GM10266 (cell line): Measurements from ENCODE around the gene STK24.

Experiments
- DNase-seq: peaks from one replicate; pipeline ENCODE4 v3.0.0; 2012; ENCODE audit errors: extremely low spot score
- TF ChIP-seq, protein P1 (sequence below): IDR thresholded peaks from 2 replicates; pipeline ENCODE4 v1.5.1; 2012; ENCODE audit warnings: mild to moderate bottlenecking, low read depth; ENCODE audit not compliant: control insufficient read depth, insufficient read depth; ENCODE audit errors: missing control alignments

Gene STK24

DNA sequence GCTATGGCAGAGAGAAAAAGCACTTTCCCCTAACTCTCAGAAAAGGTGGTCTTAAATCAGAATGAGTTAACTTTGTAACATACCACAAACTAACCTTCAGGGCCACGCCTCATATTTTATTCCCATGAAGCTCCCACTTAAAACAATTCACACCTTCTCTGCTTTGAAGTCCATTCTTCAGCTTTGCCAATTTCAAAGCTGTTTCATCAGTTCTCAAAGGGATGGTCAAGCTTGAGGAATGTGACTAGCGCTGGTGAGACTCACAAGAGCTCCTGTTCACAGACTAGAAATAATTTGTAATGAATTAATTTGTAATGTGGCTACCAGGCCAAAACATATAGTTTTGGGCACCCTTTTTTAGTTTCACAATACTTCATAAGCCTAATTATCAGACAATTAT lies 68.2 kb downstream of the STK24 start:
- DNase-seq: no peak

DNA sequence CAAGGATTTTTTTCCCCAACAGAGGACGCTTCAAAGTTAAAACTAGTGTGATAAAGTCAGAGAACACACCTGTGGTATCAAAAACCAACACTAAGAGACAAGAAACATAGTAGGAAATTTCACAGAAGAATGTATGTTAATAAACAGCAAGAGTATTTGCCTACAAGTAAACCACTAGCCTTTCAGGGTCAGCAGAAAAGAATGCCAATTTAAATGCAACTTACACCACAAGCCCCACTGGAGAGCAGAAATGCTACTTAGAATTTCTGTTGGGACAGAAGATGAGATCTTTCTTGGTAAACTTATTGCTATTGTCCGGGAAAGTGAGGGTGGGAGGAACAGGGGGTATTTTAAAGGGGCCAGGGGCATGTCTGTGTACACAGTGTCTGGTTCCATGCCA lies 68.6 kb downstream of the STK24 start:
- DNase-seq: no peak
- TF ChIP-seq, protein P1, sequence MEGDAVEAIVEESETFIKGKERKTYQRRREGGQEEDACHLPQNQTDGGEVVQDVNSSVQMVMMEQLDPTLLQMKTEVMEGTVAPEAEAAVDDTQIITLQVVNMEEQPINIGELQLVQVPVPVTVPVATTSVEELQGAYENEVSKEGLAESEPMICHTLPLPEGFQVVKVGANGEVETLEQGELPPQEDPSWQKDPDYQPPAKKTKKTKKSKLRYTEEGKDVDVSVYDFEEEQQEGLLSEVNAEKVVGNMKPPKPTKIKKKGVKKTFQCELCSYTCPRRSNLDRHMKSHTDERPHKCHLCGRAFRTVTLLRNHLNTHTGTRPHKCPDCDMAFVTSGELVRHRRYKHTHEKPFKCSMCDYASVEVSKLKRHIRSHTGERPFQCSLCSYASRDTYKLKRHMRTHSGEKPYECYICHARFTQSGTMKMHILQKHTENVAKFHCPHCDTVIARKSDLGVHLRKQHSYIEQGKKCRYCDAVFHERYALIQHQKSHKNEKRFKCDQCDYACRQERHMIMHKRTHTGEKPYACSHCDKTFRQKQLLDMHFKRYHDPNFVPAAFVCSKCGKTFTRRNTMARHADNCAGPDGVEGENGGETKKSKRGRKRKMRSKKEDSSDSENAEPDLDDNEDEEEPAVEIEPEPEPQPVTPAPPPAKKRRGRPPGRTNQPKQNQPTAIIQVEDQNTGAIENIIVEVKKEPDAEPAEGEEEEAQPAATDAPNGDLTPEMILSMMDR: no peak

More for the DNA sequence above, 68.2 kb downstream of the STK24 start:
- TF ChIP-seq, protein P1: no peak

DNA sequence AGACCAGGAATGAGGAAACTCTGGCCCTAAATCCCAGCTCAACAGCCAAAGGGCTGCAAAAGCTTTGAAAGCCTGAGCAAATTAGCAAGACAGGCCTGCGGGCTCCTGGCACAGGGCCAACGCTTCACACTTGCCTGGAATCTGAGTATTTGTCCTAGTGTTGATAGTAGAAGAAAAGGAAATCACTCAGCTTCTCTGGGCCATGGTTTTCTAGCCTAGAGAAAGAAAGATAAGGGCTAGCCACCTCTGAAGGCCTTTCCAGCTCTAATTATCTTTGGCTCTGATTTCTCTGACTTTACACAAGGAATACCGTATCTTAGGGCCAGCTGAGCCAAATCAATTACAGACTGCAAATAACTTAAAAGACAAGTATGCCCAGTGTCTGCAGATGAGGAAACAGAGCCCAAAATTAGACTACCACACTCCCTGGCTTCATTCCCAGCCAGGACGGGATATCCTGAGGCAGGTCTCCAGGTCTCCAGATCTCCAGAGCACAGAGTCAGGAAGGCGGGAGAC lies 69.6 kb downstream of the STK24 start:
- TF ChIP-seq, protein P1: no peak
- DNase-seq: no peak

DNA sequence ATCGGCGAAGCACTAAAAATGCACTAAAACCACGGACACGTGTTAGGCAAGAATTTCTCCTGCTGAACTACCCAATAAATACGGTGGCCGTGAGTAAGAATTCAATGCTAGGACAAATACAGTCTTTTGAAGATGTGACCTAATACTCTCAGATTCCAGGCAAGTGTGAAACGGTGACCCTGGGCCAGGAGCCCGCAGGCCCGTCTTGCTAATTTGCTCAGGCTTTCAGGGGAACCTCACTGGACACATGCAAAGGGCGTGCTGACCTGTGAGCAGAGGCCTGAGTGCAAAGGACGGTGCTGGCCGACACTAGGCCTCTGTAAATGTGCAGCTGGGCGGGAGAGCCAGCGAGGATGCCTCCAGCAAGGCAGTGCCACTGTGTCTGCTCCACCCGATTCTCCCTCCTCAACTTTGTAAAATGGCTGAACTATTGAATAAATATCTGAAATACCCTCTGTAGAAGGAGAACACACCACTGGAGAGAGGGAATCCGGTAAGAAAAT lies 70.1 kb downstream of the STK24 start:
- DNase-seq: no peak
- TF ChIP-seq, protein P1: no peak

DNA sequence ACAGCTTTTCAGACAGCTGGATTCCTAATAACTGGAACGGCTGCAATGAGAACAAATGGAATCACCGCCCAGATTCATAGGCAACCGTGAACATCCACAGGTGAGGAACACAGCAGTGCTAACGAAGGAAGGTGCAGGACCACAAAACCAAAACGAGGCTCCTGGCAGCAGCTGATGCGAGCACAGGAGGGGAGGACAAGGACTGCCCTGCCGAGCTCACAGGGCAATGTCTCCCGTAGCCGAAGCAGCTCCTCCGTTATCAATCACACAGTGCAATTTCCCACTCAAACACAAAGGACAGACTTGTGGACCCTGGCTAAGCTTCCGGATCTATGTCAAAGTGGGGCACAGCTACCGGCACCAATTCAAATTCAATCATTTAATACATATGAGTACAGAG lies 70.6 kb downstream of the STK24 start:
- TF ChIP-seq, protein P1: no peak
- DNase-seq: no peak

DNA sequence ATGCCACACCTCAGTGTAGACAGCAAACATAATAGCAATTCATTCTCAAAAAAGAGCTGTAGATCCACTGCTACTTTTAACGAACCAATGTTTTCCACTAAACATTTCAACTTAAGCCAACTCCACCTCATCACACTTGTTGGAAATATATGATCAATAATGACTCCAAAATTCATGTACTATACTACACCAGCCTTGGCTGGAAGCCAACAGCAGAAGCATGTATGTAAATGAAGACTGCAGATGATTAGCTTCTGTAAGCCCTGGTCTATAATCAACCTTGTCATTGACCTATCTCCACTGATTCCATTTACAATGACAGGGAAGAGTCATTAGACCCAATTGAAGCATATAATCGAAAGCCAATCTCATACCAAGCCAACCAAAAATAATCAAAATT lies 71.7 kb downstream of the STK24 start:
- TF ChIP-seq, protein P1: no peak
- DNase-seq: no peak

DNA sequence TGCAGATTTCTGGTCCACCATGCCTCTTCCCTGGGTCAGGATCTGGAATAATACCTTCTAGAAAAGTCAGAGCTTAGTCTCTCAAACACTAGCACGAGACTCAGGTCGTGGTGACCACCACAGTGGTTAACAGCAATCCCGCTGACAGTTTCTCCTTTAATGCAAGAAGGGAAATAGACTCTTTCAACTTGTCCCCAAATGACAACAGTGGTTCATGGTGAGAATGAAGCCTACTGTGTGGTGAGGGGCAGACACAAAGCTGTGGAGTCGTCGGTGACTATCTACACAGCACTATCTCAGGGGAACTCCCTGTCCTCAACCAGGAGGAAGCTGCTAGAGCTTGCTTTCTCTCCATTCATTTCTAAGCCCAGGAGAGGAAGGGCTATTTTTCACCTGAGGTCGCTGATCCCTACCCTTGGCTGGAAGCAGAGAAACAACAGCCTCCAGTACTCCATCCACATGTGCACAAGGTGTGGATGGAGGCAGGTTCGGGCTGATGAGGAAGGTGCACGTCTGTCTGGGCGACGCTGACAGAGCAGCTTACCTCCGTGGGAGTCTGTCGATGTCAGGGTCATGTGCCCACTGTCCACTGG lies 72.4 kb downstream of the STK24 start:
- no peak for DNase-seq
- TF ChIP-seq, protein P1: no peak
